AG04450 (cell line): ENCODE data around the gene TBCC. TPM values are rescaled to one million over a fixed set of nuclear protein-coding genes. Genes with fewer than 3 reads are reported as not detected.

Experiments
- CTCF ChIA-PET: fragments of 300-600, 350-600 bp; formaldehyde crosslinking; extraction: SDS; loops from one replicate; lab custom pipeline; 2022; ENCODE audit warnings: antibody characterized with exemption, inconsistent platforms; lab: Charles Lee
- POLR2A ChIA-PET: fragments of 350-600 bp; formaldehyde crosslinking; extraction: SDS; loops from one replicate; lab custom pipeline; 2021; ENCODE audit warnings: antibody characterized with exemption, inconsistent platforms; lab: Yijun Ruan, JAX
- DNase-seq: peaks from one replicate; pipeline ENCODE4 v3.0.0-alpha.2; 2011; ENCODE audit warnings: low read depth, low spot score
- H3K27ac ChIP-seq: one replicate; pipeline ENCODE4 v1.5.1; 2012; ENCODE audit warnings: low read depth, low read length, control low read depth
- H3K27me3 ChIP-seq: one replicate; pipeline ENCODE4 v1.6.0; 2012; ENCODE audit warnings: low read length; ENCODE audit not compliant: control insufficient read depth, insufficient read depth
- H3K4me3 ChIP-seq: 2 replicates; pipeline ENCODE4 v1.5.1; 2011; ENCODE audit warnings: mild to moderate bottlenecking, low read depth, low read length, control low read depth
- H3K9me3 ChIP-seq: 2 replicates; pipeline ENCODE4 v1.5.1; 2012; ENCODE audit warnings: low read length; ENCODE audit not compliant: control insufficient read depth, insufficient read depth
- CTCF ChIP-seq: IDR thresholded peaks from 2 replicates; pipeline ENCODE4 v1.5.1; 2011; ENCODE audit warnings: low read depth, low read length, control low read depth, inconsistent platforms
- polyA plus RNA-seq: library from polyadenylated mRNA; depleted of rRNA; stranded (reverse); fragments of >200 nt; gene quantifications from 2 replicates; pipeline ENCODE4 v1.2.3, GENCODE V29; 2011

TBCC gene
- polyA plus RNA-seq, 1 experiment, result 19.6 TPM

- ChIA-PET CTCF (no interaction called here), POLR2A (no interaction called here)
- Histone ChIP-seq H3K4me3 (no peak within 1 kb of the TSS), H3K27me3 (peaks cover 2% of the 10 kb centered on the region), H3K27ac (no peak within 1 kb of the TSS), H3K9me3 (peaks cover 2% of the 10 kb centered on the region; the same call in 1 of the 2 replicates)
- TF ChIP-seq CTCF, result no peak
- DNase-seq, result no peak
Measured at GRCh38 chr6:42722497-42722896, 23.4 kb downstream of the TBCC start, which contains the start of gene PRPH2. Gene PRPH2, minus strand, starts transcription at chr6:42722597. Its CDS starts 263 bp downstream, at chr6:42722334.

GRCh38 chr6:42720739-42721138 is 25.2 kb downstream of the TBCC start:
- ChIA-PET POLR2A (no interaction called here), CTCF (no interaction called here)
- Histone ChIP-seq H3K27ac (no peak overlapping the region), H3K9me3 (no peaks in the 10 kb centered on the region), H3K27me3 (peaks cover 2% of the 10 kb centered on the region), H3K4me3 (no peak overlapping the region)
- TF ChIP-seq CTCF, result no peak
- DNase-seq, result no peak

GRCh38 chr6:42715871-42716270 is 30.0 kb downstream of the TBCC start:
- Histone ChIP-seq H3K4me3 (no peak overlapping the region), H3K9me3 (peaks cover 20% of the 10 kb centered on the region), H3K27ac (no peak overlapping the region), H3K27me3 (no peaks in the 10 kb centered on the region)
- ChIA-PET POLR2A (interaction anchor here (0.6 kb wide), 2 partner anchors 11 to 67 kb away, joined by 3 read pairs; no protein-coding TSS in a partner anchor), CTCF (interaction anchor here (0.6 to 2.3 kb wide), 4 partner anchors 10 to 185 kb away, joined by 5 to 15 read pairs (median 5); partner anchors contain the start of gene UBR2)
- no peak for DNase-seq
- TF ChIP-seq CTCF, result no peak

GRCh38 chr6:42714098-42714761 is 31.7 kb downstream of the TBCC start:
- no peak for DNase-seq
- CTCF ChIA-PET, result interaction anchor here (2.3 kb wide), 1 partner anchor 12 kb away, joined by 15 read pairs; no protein-coding TSS in a partner anchor
- no peak overlapping the region for H3K27ac ChIP-seq

More at GRCh38 chr6:42714098-42714761, 31.7 kb downstream of the TBCC start:
- TF ChIP-seq CTCF, result no peak
- POLR2A ChIA-PET, result no interaction called here
- no peak overlapping the region for H3K4me3 ChIP-seq
- H3K9me3 ChIP-seq, result peaks cover 20% of the 10 kb centered on the region
- no peaks in the 10 kb centered on the region for H3K27me3 ChIP-seq
